ENCODE results near the gene LYST.
"Not testable (repeated sequence)": the region's sequence is repeated elsewhere in the genome, so short reads cannot be mapped to it uniquely, and the experiment has no call there.

LYST gene

GRCh38 chr1:235675152-235675890 is 191.4 kb downstream of the LYST start:
- FAIRE-seq (no peak), DNase-seq (ENCODE audit: insufficient read length, low spot score) (no peak)

DNA sequence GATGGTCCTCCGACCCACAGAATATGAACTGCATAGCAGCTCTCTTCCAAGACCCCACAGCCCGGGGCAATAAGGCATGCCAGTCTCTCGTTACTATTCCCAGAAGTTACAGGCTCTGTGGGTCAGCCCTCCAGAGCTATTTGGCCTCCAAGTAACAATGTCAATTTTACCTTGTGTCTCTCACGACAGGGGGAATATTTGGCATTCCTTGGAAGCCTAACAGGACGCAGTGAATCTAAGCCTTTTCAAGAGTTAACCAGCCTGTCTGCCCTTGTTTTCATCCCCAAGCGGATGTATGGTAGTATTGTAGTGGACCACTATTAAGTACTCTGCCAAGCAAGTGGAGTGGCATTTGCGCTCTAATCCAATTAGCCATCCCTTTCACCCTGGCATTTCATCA is 192.7 kb downstream of the LYST start:
- DNase-seq (ENCODE audit: insufficient read length, low spot score): no peak
- FAIRE-seq: no peak

DNA sequence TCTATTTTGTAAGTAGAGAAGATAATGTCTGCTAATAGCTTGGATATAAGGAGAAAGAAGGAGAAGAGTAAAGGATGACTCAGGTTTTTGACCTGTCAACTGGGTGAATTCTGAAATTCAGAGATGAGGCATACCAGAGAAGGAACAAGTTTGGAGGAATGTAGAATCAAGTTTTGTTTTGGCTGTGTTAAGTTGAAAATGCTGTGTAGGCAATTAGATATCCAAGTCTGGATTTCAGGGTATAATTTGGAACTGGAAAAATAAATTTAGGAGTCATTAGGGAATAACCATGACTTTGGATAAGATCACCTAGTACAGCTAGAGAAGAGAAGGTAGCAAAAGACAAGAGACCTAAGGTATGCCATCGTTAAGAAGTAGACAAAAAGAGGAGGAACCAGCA is 194.7 kb downstream of the LYST start:
- FAIRE-seq (no peak), DNase-seq (ENCODE audit: insufficient read length, low spot score) (no peak)

DNA sequence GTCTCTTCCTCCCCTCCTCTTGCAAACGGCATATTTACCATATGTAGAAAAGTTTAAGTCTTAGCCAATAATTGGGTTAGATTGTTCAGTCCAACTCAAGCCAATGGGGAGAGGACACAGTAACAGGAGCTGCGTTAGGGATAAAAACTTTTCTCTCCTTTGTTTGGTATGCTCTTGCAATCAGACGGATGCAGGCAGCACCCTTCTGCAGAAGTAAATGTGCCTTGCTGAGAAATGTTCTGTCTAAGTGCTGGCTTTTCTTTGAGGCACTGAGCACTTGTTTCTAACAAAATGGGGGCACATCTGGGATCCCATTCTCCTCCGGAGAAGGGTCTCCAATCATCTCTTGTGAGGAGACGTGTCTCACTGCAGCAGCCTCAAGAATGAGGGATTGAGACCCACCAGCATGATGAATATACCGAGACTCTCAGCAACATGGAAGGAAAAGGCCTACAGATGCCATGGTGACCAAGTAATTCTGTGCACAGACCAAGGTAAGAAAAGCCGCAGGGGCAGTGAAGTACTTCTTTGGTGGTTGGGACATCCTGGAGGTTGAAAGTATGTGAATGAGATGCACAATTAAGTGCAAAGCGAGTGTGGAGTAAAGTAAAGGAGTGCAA is 196.4 kb downstream of the LYST start:
- FAIRE-seq: no peak

GRCh38 chr1:235669277-235669676 is 197.4 kb downstream of the LYST start:
- no peak for DNase-seq (ENCODE audit: insufficient read length, low spot score)
- no peak for FAIRE-seq

More for the DNA sequence above, 196.4 kb downstream of the LYST start:
- no peak for DNase-seq (ENCODE audit: insufficient read length, low spot score)

GRCh38 chr1:235663628-235664027 is 203.1 kb downstream of the LYST start:
- FAIRE-seq: no peak
- no peak for DNase-seq (ENCODE audit: insufficient read length, low spot score)

DNA sequence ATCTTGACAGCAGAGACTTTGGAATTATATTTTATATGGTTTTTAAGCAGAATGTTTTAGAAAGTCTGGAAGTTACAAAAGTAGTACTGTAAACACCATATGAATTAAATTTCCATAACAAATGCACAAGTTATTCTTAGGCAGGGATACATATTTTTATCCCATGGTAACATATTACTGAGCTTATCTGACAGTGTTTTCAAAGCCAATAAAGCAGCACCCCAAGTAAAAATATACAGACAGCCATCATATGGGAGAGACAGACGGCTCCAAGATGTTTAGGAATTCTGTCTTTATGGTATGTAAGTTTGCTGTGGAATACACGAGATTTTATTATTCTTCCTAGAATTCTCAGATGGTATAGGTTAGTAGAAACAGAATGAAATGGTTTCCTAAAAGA is 205.1 kb downstream of the LYST start:
- no peak for DNase-seq (ENCODE audit: insufficient read length, low spot score)
- FAIRE-seq: no peak

- DNase-seq (ENCODE audit: insufficient read length, low spot score): no peak
- FAIRE-seq: no peak
These were observed 207.4 kb downstream of the LYST start for GRCh38 chr1:235659186-235659771.

GRCh38 chr1:235657747-235658526 is 208.8 kb downstream of the LYST start:
- DNase-seq (ENCODE audit: insufficient read length, low spot score): no peak
- no peak for FAIRE-seq

- FAIRE-seq (no peak), DNase-seq (ENCODE audit: insufficient read length, low spot score) (no peak)
These were observed 209.4 kb downstream of the LYST start for GRCh38 chr1:235657269-235657668.

- no peak for FAIRE-seq
These were observed 214.3 kb downstream of the LYST start for GRCh38 chr1:235652364-235652763.

GRCh38 chr1:235651170-235651806 is 215.4 kb downstream of the LYST start:
- no peak for DNase-seq (ENCODE audit: insufficient read length, low spot score)
- FAIRE-seq: no peak

More at GRCh38 chr1:235652364-235652763, 214.3 kb downstream of the LYST start:
- no peak for DNase-seq (ENCODE audit: insufficient read length, low spot score)

DNA sequence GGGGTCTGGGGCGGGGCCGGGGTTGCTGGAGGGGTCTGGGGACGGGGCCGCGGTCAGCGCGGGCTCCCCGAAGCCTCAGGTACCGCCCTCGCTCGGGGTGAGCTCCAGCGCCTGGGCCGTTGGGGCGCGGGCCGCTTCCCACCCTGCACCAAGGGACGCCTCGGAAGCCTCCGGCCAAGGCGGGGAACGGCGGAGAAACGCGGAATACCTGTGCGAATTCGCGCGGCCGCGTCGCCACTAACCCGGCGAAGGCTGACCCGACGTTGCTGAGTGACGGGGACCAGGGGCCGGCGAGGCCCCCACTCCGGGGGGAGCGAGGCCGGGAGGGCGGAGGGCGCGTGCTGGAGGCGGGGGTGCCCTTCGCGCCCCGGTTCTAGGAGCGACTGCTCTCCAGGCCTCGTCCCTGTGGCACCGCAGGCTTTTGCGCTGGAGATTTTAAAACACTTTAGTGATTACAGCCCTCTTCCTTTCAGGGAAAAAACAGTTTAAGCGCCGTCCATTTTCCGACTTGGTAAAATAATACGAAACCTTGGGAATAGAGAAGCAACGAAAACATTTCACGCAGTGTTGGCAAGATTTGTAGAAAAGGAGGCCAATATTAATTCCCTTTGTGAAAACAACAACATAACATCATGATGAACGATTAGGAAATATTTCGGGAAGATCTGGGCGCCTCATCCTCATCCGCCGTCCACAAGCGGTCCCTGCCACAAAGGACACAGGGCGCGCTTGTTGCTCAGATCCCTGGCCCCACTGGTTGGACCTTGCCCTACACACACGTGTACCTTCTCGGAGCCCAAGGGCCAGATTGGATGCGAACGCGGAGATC is 216.2 kb downstream of the LYST start:
- DNase-seq (ENCODE audit: insufficient read length, low spot score): peak; percentile 38

DNA sequence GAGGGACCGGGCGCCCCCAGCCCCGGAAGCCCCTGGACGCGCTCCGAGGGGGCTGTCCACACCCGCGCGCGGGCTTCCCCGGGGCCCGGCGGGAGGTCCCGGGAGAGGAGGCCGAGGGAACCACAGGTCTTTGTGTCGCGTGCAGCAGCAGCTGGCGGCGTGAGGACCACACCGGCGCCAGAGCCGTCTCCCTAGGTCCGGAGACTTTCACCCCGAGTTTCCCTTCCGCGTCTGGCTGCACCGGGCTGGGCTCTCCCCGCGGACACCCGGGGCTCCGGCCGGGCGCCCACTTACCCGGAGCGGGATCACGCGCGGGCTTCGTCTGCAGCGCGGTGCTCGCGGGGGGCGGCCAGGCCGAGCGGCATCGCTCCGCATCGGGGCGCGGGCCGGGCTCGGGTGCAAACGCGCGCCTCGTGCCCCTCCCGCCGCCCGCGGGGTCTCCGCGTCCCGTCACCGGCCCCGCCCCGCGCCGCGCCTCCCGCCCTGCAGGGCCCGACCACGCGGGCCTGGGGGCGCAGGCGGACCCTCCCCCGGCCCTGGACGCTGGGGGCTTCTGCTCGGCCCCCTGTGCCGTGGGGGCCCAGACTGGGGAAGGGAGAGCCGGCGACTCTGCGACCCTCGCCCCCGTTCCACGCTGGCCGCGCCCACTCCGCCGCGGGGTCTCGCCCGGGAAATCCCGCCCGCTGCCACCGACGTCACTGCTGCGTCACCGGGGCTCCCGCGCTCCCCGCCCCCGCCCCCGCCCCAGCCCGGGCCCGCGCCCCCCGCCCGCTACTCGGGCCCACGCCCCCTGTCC is 217.1 kb downstream of the LYST start, which contains the start of gene GNG4:
Gene GNG4, minus strand, starts transcription at position 417 of the 796 bp plus-strand sequence. CDS start 65,946 bp downstream, outside the sequence.
- DNase-seq (ENCODE audit: insufficient read length, low spot score): peak; percentile 73
- peak; percentile 74 for FAIRE-seq

More for the DNA sequence above, 216.2 kb downstream of the LYST start:
- peak; percentile 66 for FAIRE-seq

GRCh38 chr1:235648954-235649367 is 217.7 kb downstream of the LYST start:
- DNase-seq (ENCODE audit: insufficient read length, low spot score) (peak; percentile 69), FAIRE-seq (peak; percentile 36)

- no peak for FAIRE-seq
- no peak for DNase-seq (ENCODE audit: insufficient read length, low spot score)
These were observed 218.2 kb downstream of the LYST start for GRCh38 chr1:235648407-235648907.

- FAIRE-seq; DNase-seq (ENCODE audit: insufficient read length, low spot score): not testable (repeated sequence)
These were observed 219.2 kb downstream of the LYST start for GRCh38 chr1:235647537-235647936.

DNA sequence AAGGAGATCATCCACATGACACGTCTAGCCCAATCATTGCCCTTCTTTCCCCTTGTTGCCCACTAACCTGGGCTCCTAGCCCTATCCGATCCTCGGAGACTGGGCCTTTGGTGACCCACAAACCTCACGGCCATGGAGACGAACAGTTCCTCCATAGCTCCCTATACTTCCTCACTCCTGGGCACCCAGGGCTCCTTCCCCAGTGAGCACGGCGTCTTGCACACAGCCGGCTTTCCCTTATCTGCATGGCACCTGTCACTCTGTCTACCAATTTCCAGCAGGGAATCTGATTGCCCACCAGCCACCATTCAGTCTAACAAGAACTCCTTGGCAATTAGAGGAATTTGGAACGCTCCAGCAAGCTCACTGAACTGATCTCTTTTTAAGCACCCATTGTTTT is 220.2 kb downstream of the LYST start:
- DNase-seq (ENCODE audit: insufficient read length, low spot score) (no peak), FAIRE-seq (no peak)
